ENCODE results near the gene PPP1R10. TPM values are rescaled to one million over a fixed set of nuclear protein-coding genes. Genes with fewer than 3 reads are reported as not detected.

Gene PPP1R10
- total and polyA plus RNA-seq, 2 of the 13 experiments (the other 11 are each of a cell fraction or from before 2014, with no cell fraction given): 26.3 to 38.4 TPM

- TF ChIP-seq, protein P1, sequence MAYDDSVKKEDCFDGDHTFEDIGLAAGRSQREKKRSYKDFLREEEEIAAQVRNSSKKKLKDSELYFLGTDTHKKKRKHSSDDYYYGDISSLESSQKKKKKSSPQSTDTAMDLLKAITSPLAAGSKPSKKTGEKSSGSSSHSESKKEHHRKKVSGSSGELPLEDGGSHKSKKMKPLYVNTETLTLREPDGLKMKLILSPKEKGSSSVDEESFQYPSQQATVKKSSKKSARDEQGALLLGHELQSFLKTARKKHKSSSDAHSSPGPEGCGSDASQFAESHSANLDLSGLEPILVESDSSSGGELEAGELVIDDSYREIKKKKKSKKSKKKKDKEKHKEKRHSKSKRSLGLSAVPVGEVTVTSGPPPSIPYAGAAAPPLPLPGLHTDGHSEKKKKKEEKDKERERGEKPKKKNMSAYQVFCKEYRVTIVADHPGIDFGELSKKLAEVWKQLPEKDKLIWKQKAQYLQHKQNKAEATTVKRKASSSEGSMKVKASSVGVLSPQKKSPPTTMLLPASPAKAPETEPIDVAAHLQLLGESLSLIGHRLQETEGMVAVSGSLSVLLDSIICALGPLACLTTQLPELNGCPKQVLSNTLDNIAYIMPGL (CRISPR knock-in tag; IDR thresholded peaks at IDR 0.05; ENCODE audit: borderline replicate concordance in 1 of 2, low read depth in 1 of 2): peak in 1 of 2 experiments; percentile 33; a peak in 1 of 4 replicates
- TF ChIP-seq ZFP37 (CRISPR knock-in tag; IDR thresholded peaks at IDR 0.05; ENCODE audit: borderline replicate concordance) (no peak; the same call in 1 of the 2 replicates), ZNF142 (CRISPR knock-in tag; IDR thresholded peaks at IDR 0.05) (0 out of 2 replicates have a peak, but pooled peaks have one; percentile 10), CENPX (CRISPR knock-in tag; IDR thresholded peaks at IDR 0.05) (no peak), KDM4B (CRISPR knock-in tag; IDR thresholded peaks at IDR 0.05) (peak; percentile 34; the same call in 1 of the 2 replicates), TAF1 (CRISPR knock-in tag; IDR thresholded peaks at IDR 0.05) (peak; percentile 68; the same call in 1 of the 2 replicates), ARNT2 (CRISPR knock-in tag; IDR thresholded peaks at IDR 0.05; ENCODE audit: low read depth) (0 out of 2 replicates have a peak, but pooled peaks have one; percentile 10), STAT5B (CRISPR knock-in tag; IDR thresholded peaks at IDR 0.05) (no peak), SAP130 (CRISPR knock-in tag; IDR thresholded peaks at IDR 0.05; ENCODE audit: low read depth) (peak; percentile 86), SNRNP70 (IDR thresholded peaks at IDR 0.05; ENCODE audit: low read depth, low read length) (no peak), ZNF766 (CRISPR knock-in tag; IDR thresholded peaks at IDR 0.05; ENCODE audit: borderline replicate concordance) (no peak), ZNF335 (CRISPR knock-in tag; IDR thresholded peaks at IDR 0.05) (peak; percentile 33; the same call in 1 of the 2 replicates), KLF11 (CRISPR knock-in tag; IDR thresholded peaks at IDR 0.05) (peak; percentile 85), BRD4 (CRISPR knock-in tag; IDR thresholded peaks at IDR 0.05) (no peak), ISL2 (CRISPR knock-in tag; IDR thresholded peaks at IDR 0.05) (0 out of 2 replicates have a peak, but pooled peaks have one; percentile 20), ZNF709 (CRISPR knock-in tag; IDR thresholded peaks at IDR 0.05) (no peak; the same call in 1 of the 2 replicates), NFE2L2 (IDR thresholded peaks at IDR 0.05; ENCODE audit: low read length) (no peak), MIER3 (CRISPR knock-in tag; IDR thresholded peaks at IDR 0.05; ENCODE audit: borderline replicate concordance) (peak; percentile 83; the same call in 1 of the 2 replicates), ZNF331 (CRISPR knock-in tag; IDR thresholded peaks at IDR 0.05) (peak; percentile 18; the same call in 1 of the 2 replicates)
- TF ChIP-seq, protein P2, sequence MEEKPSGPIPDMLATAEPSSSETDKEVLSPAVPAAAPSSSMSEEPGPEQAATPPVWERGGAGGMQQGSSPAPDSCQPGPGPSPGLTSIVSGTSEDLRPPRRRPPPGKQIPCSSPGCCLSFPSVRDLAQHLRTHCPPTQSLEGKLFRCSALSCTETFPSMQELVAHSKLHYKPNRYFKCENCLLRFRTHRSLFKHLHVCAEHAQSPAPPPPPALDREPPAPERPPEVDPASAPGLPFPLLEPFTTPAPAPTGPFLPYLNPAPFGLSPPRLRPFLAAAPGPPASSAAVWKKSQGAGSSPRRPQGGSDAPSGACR (CRISPR knock-in tag; IDR thresholded peaks at IDR 0.05): no peak
- TF ChIP-seq, protein P3, sequence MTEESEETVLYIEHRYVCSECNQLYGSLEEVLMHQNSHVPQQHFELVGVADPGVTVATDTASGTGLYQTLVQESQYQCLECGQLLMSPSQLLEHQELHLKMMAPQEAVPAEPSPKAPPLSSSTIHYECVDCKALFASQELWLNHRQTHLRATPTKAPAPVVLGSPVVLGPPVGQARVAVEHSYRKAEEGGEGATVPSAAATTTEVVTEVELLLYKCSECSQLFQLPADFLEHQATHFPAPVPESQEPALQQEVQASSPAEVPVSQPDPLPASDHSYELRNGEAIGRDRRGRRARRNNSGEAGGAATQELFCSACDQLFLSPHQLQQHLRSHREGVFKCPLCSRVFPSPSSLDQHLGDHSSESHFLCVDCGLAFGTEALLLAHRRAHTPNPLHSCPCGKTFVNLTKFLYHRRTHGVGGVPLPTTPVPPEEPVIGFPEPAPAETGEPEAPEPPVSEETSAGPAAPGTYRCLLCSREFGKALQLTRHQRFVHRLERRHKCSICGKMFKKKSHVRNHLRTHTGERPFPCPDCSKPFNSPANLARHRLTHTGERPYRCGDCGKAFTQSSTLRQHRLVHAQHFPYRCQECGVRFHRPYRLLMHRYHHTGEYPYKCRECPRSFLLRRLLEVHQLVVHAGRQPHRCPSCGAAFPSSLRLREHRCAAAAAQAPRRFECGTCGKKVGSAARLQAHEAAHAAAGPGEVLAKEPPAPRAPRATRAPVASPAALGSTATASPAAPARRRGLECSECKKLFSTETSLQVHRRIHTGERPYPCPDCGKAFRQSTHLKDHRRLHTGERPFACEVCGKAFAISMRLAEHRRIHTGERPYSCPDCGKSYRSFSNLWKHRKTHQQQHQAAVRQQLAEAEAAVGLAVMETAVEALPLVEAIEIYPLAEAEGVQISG (CRISPR knock-in tag; IDR thresholded peaks at IDR 0.05): peak; percentile 70
These were observed 2.2 kb downstream of the PPP1R10 start (continued) for GRCh38 chr6:30614843-30615218.
